Progenitor cell of endocrine pancreas (in vitro differentiated cells): Measurements from ENCODE around the gene TM4SF1. TPM values are rescaled to one million over a fixed set of nuclear protein-coding genes. Genes with fewer than 3 reads are reported as not detected.
"Not testable (repeated sequence)": the region's sequence is repeated elsewhere in the genome, so short reads cannot be mapped to it uniquely, and the experiment has no call there.

Experiments used
- DNase-seq: peaks from one replicate; pipeline ENCODE4 v3.0.0; 2021; ENCODE audit warnings: low spot score; ENCODE audit not compliant: unreplicated experiment
- H3K27ac Mint-ChIP-seq: 2 replicates; pipeline ENCODE4 v1.8.0; 2021; ENCODE audit warnings: mild to moderate bottlenecking, moderate library complexity, mixed read lengths
- H3K27me3 Mint-ChIP-seq: 2 replicates; pipeline ENCODE4 v1.8.0; 2021; ENCODE audit warnings: mixed read lengths
- H3K36me3 Mint-ChIP-seq: 2 replicates; pipeline ENCODE4 v1.8.0; 2022; ENCODE audit warnings: mixed read lengths; ENCODE audit not compliant: insufficient read depth
- H3K4me1 Mint-ChIP-seq: 2 replicates; pipeline ENCODE4 v1.8.0; 2021; ENCODE audit warnings: low read depth, mixed read lengths
- H3K4me3 Mint-ChIP-seq: 2 replicates; pipeline ENCODE4 v1.8.0; 2021; ENCODE audit warnings: low read depth, mild to moderate bottlenecking, moderate library complexity, mixed read lengths
- H3K9me3 Mint-ChIP-seq: 2 replicates; pipeline ENCODE4 v1.8.0; 2021; ENCODE audit warnings: low read depth, mixed read lengths
- CTCF ChIP-seq: fragments of 200-600 bp; sonication (generic); IDR thresholded peaks from one replicate; pipeline ENCODE4 v1.5.0; 2021; ENCODE audit warnings: antibody characterized with exemption, mild to moderate bottlenecking; ENCODE audit not compliant: unreplicated experiment
- total RNA-seq: library from RNA; stranded (reverse); gene quantifications from 2 replicates; pipeline ENCODE4 v1.2.1, GENCODE V29; 2021

TM4SF1 gene
- total RNA-seq, 1 donor from 2014 or later, result 2.1 TPM

- H3K4me1 Mint-ChIP-seq, result peaks cover 13% of the 10 kb centered on the region
- no peak for TF ChIP-seq CTCF
These were observed 34.8 kb downstream of the TM4SF1 start for GRCh38 chr3:149342413-149343380.

DNA sequence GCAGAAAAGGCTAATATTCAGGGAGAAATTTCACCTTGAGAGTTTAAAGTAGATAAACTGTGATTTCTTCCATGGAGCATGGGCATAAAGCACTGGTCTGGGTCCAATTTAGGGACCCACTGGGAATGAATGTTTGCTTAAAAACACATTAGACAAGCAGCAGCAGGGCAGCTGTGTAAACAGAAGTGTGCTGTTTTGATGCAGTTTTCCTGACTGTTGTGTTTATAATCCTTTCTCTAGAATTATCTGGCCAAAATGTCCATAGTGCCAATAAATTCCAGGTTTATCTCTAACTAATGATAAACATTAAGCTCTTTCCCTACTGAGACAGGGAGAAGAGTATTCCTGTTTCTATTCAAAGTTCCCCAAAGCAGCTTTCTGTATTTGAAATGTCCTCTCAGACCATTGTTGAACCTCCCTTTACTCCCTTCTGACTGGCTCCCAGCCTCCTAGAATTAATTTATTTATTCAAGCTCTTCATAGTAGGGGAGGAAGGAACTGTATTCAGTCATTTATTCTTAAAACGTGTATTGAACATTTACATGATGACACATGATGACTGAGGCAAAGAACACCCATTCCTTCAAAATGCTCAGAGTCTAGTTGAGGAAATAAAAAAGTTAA is 37.0 kb downstream of the TM4SF1 start:
- H3K4me1 Mint-ChIP-seq, result peaks cover 13% of the 10 kb centered on the region
- peak overlapping the region; percentile 89 for H3K27ac Mint-ChIP-seq
- TF ChIP-seq CTCF, result no peak
- H3K4me3 Mint-ChIP-seq, result no peak overlapping the region
- H3K9me3 Mint-ChIP-seq, result no peaks in the 10 kb centered on the region
- no peaks in the 10 kb centered on the region for H3K36me3 Mint-ChIP-seq
- H3K27me3 Mint-ChIP-seq, result no peaks in the 10 kb centered on the region
- no peak for DNase-seq

More at GRCh38 chr3:149342413-149343380, 34.8 kb downstream of the TM4SF1 start:
- H3K27ac Mint-ChIP-seq, result no peak overlapping the region
- H3K36me3 Mint-ChIP-seq, result no peaks in the 10 kb centered on the region
- no peak for DNase-seq
- H3K4me3 Mint-ChIP-seq, result no peak overlapping the region
- no peaks in the 10 kb centered on the region for H3K27me3 Mint-ChIP-seq
- H3K9me3 Mint-ChIP-seq, result no peaks in the 10 kb centered on the region

DNA sequence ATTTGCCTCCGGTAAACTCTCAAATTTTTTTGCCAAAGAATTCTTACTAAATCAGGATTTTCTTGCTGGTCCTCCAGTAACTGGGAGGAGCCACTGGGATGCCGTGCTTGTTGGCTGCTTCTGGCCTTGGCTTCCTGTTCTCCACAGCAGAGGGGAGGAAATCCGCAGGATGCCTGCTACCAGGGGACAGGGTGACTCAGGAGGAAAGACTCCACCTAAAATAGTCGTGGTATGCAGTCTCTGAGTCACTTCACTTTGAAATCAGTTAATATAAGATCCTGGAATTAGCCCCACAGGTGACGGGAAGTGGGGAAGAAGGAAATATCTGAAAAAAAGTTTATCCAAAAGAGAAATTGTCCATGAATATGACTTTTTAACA is 37.5 kb downstream of the TM4SF1 start:
- H3K4me1 Mint-ChIP-seq, result peaks cover 13% of the 10 kb centered on the region

DNA sequence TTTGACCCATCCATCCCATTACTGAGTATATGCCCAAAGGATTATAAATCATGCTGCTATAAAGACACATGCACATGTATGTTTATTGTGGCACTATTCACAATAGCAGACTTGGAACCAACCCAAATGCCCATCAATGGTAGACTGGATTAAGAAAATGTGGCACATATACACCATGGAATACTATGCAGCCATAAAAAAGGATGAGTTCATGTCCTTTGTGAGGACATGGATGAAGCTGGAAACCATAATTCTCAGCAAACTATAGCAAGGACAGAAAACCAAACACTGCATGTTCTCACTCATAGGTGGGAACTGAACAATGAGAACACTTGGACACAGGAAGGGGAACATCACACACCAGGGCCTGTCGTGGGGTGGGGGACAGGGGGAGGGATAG is 40.0 kb downstream of the TM4SF1 start:
- H3K4me3 Mint-ChIP-seq, DNase-seq, H3K27ac Mint-ChIP-seq: not testable (repeated sequence)

More for the DNA sequence above, 37.5 kb downstream of the TM4SF1 start:
- no peak for DNase-seq
- no peak overlapping the region for H3K4me3 Mint-ChIP-seq
- no peak for TF ChIP-seq CTCF
- H3K36me3 Mint-ChIP-seq, result no peaks in the 10 kb centered on the region
- H3K27me3 Mint-ChIP-seq, result no peaks in the 10 kb centered on the region
- peak overlapping the region; percentile 89 for H3K27ac Mint-ChIP-seq
- no peaks in the 10 kb centered on the region for H3K9me3 Mint-ChIP-seq

DNA sequence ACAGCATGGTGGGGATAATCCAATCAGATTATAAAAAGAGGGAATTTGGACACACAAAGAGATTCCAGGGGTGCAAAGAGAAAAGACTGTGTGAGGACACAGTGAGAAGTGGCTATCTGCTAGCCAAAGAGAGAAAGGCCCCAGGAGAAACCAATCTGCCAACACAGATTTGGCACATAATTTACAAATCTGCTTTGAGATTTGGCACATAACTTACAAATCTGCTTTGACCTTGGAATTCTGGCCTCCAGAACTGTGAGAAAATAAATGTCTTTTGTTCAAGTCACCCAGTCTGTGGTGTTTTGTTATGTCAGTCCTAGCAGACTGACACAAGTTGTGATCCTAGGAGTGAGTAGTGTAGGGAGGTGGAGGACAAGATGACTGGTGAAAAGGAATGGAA is 40.5 kb downstream of the TM4SF1 start:
- Mint-ChIP-seq H3K36me3 (no peaks in the 10 kb centered on the region), H3K9me3 (no peaks in the 10 kb centered on the region), H3K4me3 (no peak overlapping the region), H3K4me1 (peaks cover 24% of the 10 kb centered on the region), H3K27me3 (no peaks in the 10 kb centered on the region), H3K27ac (no peak overlapping the region)
- no peak for TF ChIP-seq CTCF
- DNase-seq, result no peak

More for the DNA sequence above, 40.0 kb downstream of the TM4SF1 start:
- H3K9me3 Mint-ChIP-seq, H3K27me3 Mint-ChIP-seq, H3K36me3 Mint-ChIP-seq: not testable (repeated sequence)
- H3K4me1 Mint-ChIP-seq, result peaks cover 24% of the 10 kb centered on the region
